ENCODE data around the gene FLT1. TPM values are rescaled to one million over a fixed set of nuclear protein-coding genes. Genes with fewer than 3 reads are reported as not detected.

The FLT1 gene
- total and polyA plus RNA-seq, 12 donors: 15.2 to 76.3 (median 44.5) TPM

- Histone ChIP-seq H3K9me3 (no peaks in the 10 kb centered on the region), H3K36me3 (no peaks in the 10 kb centered on the region), H3K4me1 (peaks cover 0 to 17% (median 5%) of the 10 kb centered on the region in 9 donors), H3K27ac (no peak overlapping the region), H3K27me3 (peaks cover 0 to 37% (median 8%) of the 10 kb centered on the region in 7 donors), H3K4me3 (no peak overlapping the region)
- TF ChIP-seq CTCF (IDR thresholded peaks at IDR 0.05): no peak
- intact Hi-C loops (cut with DNase I): loop anchor here in 4 of 10 donors (10.0 kb wide), 2 partner anchors 88 to 98 kb away; no protein-coding TSS in a partner anchor
- WGBS, 2 donors: 94 to 98% methylated on average over 3 of the region's 3 CpGs
- no peak for ATAC-seq
- no peak for DNase-seq
Measured at GRCh38 chr13:28536371-28536770, 41.4 kb upstream of the FLT1 start.

- 86 to 95% methylated on average over 2 of the region's 2 CpGs for WGBS, 2 donors
- intact Hi-C loops (cut with DNase I): loop anchor here in 4 of 10 donors (10.0 kb wide), 2 partner anchors 89 to 99 kb away; no protein-coding TSS in a partner anchor
- Histone ChIP-seq H3K9me3 (no peaks in the 10 kb centered on the region), H3K27ac (no peak overlapping the region), H3K27me3 (peaks cover 0 to 43% (median 12%) of the 10 kb centered on the region in 7 donors), H3K4me3 (no peak overlapping the region), H3K4me1 (peaks cover 0 to 23% (median 10%) of the 10 kb centered on the region in 9 donors), H3K36me3 (no peaks in the 10 kb centered on the region)
- DNase-seq (no peak), ATAC-seq (no peak)
- TF ChIP-seq CTCF (IDR thresholded peaks at IDR 0.05): no peak
Measured at GRCh38 chr13:28535734-28536133, 40.8 kb upstream of the FLT1 start.

GRCh38 chr13:28534801-28535200 is 39.9 kb upstream of the FLT1 start:
- TF ChIP-seq CTCF (IDR thresholded peaks at IDR 0.05): no peak
- H3K4me3 ChIP-seq: no peak overlapping the region
- ATAC-seq (no peak), DNase-seq (no peak)
- H3K4me1 ChIP-seq: peaks cover 0 to 27% (median 15%) of the 10 kb centered on the region in 9 donors
- intact Hi-C loops (cut with DNase I): loop anchor here in 8 of 10 donors (5.0 to 10.0 kb wide), 7 partner anchors 38 to 212 kb away; partner anchors contain the start of gene FLT1 (in 4 of the 8)
- no peaks in the 10 kb centered on the region for H3K9me3 ChIP-seq
- H3K27ac ChIP-seq: no peak overlapping the region
- peaks cover 0 to 51% (median 20%) of the 10 kb centered on the region in 7 donors for H3K27me3 ChIP-seq
- 93 to 98% methylated on average over 5 of the region's 5 CpGs for WGBS, 2 donors
- H3K36me3 ChIP-seq: no peaks in the 10 kb centered on the region

- ATAC-seq: no peak
- WGBS, 2 donors: 76% methylated on average over 5 of the region's 5 CpGs
- Histone ChIP-seq H3K9me3 (no peaks in the 10 kb centered on the region), H3K4me1 (peaks cover 0 to 27% (median 15%) of the 10 kb centered on the region in 9 donors), H3K36me3 (no peaks in the 10 kb centered on the region), H3K27me3 (peaks cover 0 to 57% (median 20%) of the 10 kb centered on the region in 7 donors), H3K4me3 (no peak overlapping the region), H3K27ac (no peak overlapping the region)
- no peak for TF ChIP-seq CTCF (IDR thresholded peaks at IDR 0.05)
- intact Hi-C loops (cut with DNase I): loop anchor here in 8 of 10 donors (5.0 to 10.0 kb wide), 7 partner anchors 37 to 212 kb away; partner anchors contain the start of gene FLT1 (in 4 of the 8)
- DNase-seq: no peak
Measured at GRCh38 chr13:28534210-28534609, 39.3 kb upstream of the FLT1 start.
